ENCODE data around the gene UBQLN4. TPM values are rescaled to one million over a fixed set of nuclear protein-coding genes. Genes with fewer than 3 reads are reported as not detected.

Gene UBQLN4
- polyA plus RNA-seq, 1 of the 3 experiments (the other 2 are of a cell fraction), result 37.0 TPM

GRCh38 chr1:155993595-155993994, 60.0 kb downstream of the UBQLN4 start:
- no peaks in the 10 kb centered on the region; a peak in 1 of 4 replicates for H3K4me1 ChIP-seq (ENCODE audit: control insufficient read depth in 1 of 2, insufficient read depth in 2 of 2, low read depth in 1 of 2, low read length in 1 of 2)
- no peaks in the 10 kb centered on the region for H3K9me2 ChIP-seq
- ChIA-PET POLR2A (no interaction called here), CTCF (interaction anchor here (0.8 to 1.8 kb wide), 2 partner anchors 12 to 56 kb away, joined by 3 to 6 read pairs; no protein-coding TSS in a partner anchor)
- H2AFZ ChIP-seq (ENCODE audit: low read depth), result no peak overlapping the region
- no peak overlapping the region for H3K4me2 ChIP-seq
- no peaks in the 10 kb centered on the region for H3K79me2 ChIP-seq (ENCODE audit: insufficient read depth)
- no peak overlapping the region for H3K27ac ChIP-seq (ENCODE audit: low read depth in 2 of 2, low read length in 1 of 2)
- H3K9me3 ChIP-seq, result no peaks in the 10 kb centered on the region
- no peak for DNase-seq
- no peaks in the 10 kb centered on the region for H3F3A ChIP-seq (replicated peaks; ENCODE audit: insufficient read depth)
- 85% methylated on average over 3 of the region's 3 CpGs for WGBS (ENCODE audit: low lambda C conversion rate)
- no peak overlapping the region for H3K4me3 ChIP-seq (ENCODE audit: low read depth in 2 of 2, low read length in 1 of 2)
- no peak overlapping the region for H3K9ac ChIP-seq
- no peaks in the 10 kb centered on the region for H4K20me1 ChIP-seq (ENCODE audit: insufficient read depth)
- no peaks in the 10 kb centered on the region for H3K27me3 ChIP-seq (ENCODE audit: insufficient read depth)
- no peak for TF ChIP-seq GATA2 (CRISPR knock-in tag; IDR thresholded peaks at IDR 0.05)
- TF ChIP-seq JUND (IDR thresholded peaks at IDR 0.05), result no peak
- TF ChIP-seq USF2 (IDR thresholded peaks at IDR 0.05; ENCODE audit: borderline replicate concordance, low read depth, low read length), result no peak
- TF ChIP-seq NFIC (IDR thresholded peaks at IDR 0.05; ENCODE audit: borderline replicate concordance), result no peak
- TF ChIP-seq PBX3 (IDR thresholded peaks at IDR 0.05), result no peak
- TF ChIP-seq POLR2AphosphoS5 (IDR thresholded peaks at IDR 0.05; ENCODE audit: low read depth, low read length), result no peak
- TF ChIP-seq FOSL2 (IDR thresholded peaks at IDR 0.05; ENCODE audit: borderline replicate concordance, low read depth), result no peak
- TF ChIP-seq YY1 (IDR thresholded peaks at IDR 0.05; ENCODE audit: low read depth), result no peak
- no peak for TF ChIP-seq MEF2A (IDR thresholded peaks at IDR 0.05; ENCODE audit: borderline replicate concordance, low read depth)
- TF ChIP-seq ELF1 (IDR thresholded peaks at IDR 0.05), result no peak
- TF ChIP-seq RAD21 (IDR thresholded peaks at IDR 0.05; ENCODE audit: low read length), result no peak
- TF ChIP-seq IRF3 (IDR thresholded peaks at IDR 0.05; ENCODE audit: low read depth, low read length), result no peak
- TF ChIP-seq RCOR1 (IDR thresholded peaks at IDR 0.05; ENCODE audit: low read length), result no peak
- TF ChIP-seq FOXM1 (IDR thresholded peaks at IDR 0.05; ENCODE audit: low read depth), result no peak
- TF ChIP-seq MAX (IDR thresholded peaks at IDR 0.05; ENCODE audit: low read depth), result no peak
- no peak for TF ChIP-seq REST (IDR thresholded peaks at IDR 0.05; ENCODE audit: low read depth, low read length)
- TF ChIP-seq SIN3A (IDR thresholded peaks at IDR 0.05; ENCODE audit: borderline replicate concordance, low read depth, low read length), result no peak
- TF ChIP-seq CTCF (IDR thresholded peaks at IDR 0.05), result no peak
- TF ChIP-seq ZBTB33 (IDR thresholded peaks at IDR 0.05; ENCODE audit: borderline replicate concordance, low read depth), result no peak
- no peaks in the 10 kb centered on the region for H3K36me3 ChIP-seq (replicated peaks in 1 of 2; ENCODE audit: control insufficient read depth in 1 of 2, insufficient read depth in 2 of 2, low read length in 1 of 2)
